Measurements from ENCODE around the gene NOL9.

DNA sequence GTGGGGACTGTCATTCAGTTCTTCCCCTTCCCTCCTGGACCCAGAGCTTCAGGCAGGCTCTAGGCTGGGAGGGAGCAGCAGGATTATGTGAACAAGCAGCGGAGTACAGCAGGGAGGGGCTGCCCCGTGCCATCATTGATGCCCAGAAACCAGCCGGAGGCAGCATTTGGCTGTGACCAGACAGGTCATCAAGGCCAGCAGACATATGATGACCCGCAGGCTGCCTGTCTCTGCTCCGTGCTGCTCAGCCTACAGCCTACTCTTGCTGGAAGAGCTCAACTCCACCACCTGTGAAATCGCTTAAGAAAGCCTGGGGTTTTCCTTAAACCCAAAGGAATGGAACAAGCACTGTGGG, 43.4 kb upstream of the NOL9 start:
- TF ChIP-seq, protein P1, sequence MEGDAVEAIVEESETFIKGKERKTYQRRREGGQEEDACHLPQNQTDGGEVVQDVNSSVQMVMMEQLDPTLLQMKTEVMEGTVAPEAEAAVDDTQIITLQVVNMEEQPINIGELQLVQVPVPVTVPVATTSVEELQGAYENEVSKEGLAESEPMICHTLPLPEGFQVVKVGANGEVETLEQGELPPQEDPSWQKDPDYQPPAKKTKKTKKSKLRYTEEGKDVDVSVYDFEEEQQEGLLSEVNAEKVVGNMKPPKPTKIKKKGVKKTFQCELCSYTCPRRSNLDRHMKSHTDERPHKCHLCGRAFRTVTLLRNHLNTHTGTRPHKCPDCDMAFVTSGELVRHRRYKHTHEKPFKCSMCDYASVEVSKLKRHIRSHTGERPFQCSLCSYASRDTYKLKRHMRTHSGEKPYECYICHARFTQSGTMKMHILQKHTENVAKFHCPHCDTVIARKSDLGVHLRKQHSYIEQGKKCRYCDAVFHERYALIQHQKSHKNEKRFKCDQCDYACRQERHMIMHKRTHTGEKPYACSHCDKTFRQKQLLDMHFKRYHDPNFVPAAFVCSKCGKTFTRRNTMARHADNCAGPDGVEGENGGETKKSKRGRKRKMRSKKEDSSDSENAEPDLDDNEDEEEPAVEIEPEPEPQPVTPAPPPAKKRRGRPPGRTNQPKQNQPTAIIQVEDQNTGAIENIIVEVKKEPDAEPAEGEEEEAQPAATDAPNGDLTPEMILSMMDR (IDR thresholded peaks at IDR 0.05) = no peak
- no peak for TF ChIP-seq POLR2A (IDR thresholded peaks at IDR 0.05)

All from right lobe of liver (tissue), 4 donors.